NCI-H510A treated with DMSO at 0.1 percent for 48 hours (cell line): Measurements from ENCODE around the gene NRSN2.
A peak's percentile ranks its signal among the peaks of the same experiment; 100 is the strongest.
"Not testable (repeated sequence)": the region's sequence is repeated elsewhere in the genome, so short reads cannot be mapped to it uniquely, and the experiment has no call there.

Experiments
- DNase-seq: peaks from one replicate; lab custom pipeline; 2025; lab: John Stamatoyannopoulos, UW

NRSN2 gene

GRCh38 chr20:354298-354977, 7.5 kb downstream of the NRSN2 start:
- peak; percentile 76 for DNase-seq

DNA sequence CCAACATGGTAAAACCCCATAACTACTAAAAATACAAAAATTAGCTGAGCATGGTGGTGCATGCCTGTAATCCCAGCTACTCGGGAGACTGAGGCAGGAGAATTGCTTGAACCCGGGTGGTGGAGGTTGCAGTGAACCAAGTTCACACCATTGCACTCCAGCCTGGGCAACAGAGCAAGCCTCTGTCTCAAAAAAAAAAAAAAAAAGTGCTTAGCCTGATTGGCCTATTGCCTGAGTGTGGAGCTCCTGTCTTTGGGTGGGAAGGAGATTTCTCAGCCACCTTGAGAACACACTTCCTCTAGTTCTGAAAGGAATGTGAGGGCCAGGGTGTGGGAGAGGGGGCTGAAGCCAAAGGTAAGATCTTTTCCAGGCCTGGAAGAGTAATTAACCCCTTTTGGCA, 9.2 kb downstream of the NRSN2 start:
- not testable (repeated sequence) for DNase-seq

GRCh38 chr20:356745-357144, 9.8 kb downstream of the NRSN2 start:
- DNase-seq: no peak

- DNase-seq: no peak
Measured at GRCh38 chr20:358891-359555, 12.1 kb downstream of the NRSN2 start.

DNA sequence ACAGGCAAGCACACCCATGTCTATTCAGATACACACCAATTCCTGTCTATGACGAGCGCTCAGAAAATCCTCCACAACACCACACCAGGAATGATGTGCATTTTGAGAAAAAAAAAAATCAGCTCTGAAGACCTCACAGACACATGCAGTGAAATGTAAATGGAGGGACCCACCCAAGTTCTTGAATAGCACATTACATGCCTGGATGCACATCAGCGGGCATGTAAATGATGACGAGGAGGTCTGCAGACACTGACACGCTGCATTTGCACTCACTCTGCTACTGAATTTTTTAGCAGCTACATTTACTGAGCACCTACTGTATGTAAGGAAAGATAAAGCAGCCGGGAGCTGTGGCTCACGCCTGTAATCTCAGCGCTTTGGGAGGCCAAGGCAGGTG, 14.7 kb downstream of the NRSN2 start:
- DNase-seq: no peak

GRCh38 chr20:362271-363254, 15.7 kb downstream of the NRSN2 start:
- DNase-seq: peak; percentile 88

DNA sequence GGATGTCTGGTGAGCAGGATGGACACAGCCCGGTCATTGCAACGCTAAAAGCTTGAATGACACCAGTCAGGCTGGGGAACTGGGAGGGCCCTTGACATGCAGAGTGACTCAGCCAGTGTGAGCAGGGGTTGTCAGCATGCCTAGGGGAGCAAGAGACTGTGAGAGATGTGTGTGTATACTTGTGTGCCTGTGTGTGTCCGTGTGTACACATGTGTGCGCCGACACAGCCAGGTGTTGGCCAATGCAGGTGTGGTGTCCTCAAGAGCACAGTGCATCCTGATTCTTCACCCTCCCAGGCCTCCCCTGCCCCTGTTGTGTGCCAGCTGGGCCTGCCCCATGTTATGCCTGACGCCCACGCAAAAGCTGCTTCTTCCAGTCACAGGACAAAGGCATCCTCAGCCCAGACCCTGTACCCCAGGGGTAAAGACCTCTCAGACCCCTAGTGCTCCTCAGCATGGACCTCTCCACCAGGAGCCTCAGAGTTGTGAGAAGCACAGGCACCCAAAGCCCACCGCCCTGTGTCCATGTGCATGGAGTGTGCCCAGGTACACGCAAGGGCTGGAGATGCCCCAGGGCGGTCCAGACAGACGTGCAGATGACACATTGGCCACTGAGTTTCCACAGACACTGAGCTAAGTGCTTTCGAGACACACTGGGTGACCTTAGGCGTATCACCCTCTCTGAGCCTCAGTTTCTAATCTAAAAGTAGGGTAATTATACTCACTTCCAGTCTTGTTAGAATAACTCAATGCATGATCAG, 16.6 kb downstream of the NRSN2 start:
- no peak for DNase-seq

- DNase-seq: no peak
Measured at GRCh38 chr20:364905-365794, 18.2 kb downstream of the NRSN2 start.

- DNase-seq: no peak
Measured at GRCh38 chr20:366041-366718, 19.3 kb downstream of the NRSN2 start.

GRCh38 chr20:366719-367485, 20.0 kb downstream of the NRSN2 start:
- no peak for DNase-seq

GRCh38 chr20:367486-367887, 20.6 kb downstream of the NRSN2 start:
- no peak for DNase-seq

DNA sequence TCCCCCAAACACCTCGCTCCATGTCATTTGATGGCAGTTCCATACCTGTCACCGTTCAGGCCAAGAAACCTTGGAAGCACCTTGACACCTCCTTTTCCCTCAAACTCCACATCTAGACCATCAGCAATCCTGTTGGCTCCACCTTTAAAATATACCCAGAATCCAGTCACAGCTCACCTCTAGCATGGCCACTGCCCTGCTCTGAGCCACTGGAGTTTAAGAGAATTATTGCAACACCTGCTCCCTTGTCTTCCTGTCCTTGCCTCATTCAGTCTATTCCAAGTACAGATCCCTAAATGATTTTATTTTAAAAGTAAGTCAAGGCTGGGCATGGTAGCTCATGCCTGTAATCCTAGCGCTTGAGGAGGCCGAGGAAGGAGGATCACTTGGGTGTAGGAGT, 22.0 kb downstream of the NRSN2 start:
- no peak for DNase-seq

- DNase-seq: peak; percentile 21
Measured at GRCh38 chr20:370151-370600, 23.3 kb downstream of the NRSN2 start.

DNA sequence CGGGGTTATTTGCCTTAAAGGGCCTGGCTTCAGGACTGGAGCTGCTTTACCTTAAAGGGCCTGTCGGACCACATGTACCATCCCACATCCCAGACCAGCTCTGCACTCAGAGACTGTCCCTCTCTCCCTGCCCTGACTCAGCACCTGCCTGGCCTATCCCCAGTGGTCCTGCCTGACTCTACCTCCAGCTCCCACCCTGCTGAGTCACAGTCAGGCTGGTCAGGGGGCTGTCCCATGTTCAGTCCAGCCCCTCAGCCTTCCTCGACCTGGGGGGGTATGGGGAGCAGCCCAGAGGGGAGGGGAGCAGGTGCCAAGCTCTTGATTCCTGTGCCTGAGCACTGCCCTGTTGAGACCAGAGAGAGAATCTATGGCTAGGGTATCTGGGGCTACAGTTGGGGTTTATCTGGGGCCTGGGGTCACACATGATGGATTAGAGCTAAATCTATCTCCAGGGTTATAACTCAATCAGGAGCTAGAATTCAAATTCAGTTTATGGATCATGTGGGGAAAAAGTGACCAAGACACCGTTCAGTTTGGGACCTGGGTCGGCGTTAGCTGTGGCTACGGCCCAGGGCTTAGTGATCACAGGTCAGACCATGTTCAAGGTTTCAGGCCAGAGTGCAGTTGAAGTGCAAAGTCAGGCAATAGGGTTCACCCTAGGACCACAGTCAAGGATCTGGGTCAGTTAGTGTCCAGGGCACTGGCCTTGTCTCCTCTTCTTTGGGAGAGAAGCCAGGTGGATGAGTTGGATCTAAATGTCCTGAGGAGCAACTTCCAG, 24.3 kb downstream of the NRSN2 start:
- no peak for DNase-seq

DNA sequence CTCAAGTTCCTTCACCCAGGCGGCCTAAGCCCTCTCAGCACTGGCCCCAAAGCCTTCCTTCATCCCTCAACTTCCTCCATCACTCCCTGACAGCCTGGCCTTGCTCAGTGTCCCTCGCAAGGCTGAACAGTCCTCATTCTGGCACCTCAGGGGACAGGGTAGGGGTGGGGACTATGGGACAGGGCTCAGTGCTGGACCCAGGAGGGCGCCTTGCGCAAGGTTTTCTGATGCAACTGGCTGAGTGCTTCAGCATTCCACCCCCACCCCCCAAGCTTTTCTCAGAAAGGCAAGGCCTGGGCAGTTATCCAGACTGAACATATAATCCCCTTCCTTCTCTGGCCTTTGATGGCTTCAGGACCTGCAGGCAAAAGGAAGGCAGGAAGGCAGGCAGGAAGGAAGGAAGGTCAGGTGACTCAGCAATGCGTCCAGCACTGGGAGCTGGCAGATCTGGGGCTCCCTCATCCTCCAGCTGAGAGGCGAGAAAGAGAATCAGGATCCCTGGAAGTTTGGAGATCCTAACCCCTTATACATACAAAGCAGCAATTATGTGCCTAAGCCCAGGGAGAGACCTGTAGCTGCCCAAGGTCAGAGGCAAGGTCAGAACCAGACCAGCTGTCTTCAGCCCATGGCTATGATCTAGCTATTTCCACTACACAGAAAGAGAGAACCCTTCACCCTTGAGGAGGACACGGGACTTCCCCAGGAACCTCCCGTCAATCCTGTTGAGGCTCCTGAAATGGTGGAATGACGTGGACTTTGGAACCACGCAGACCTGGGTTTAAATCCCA, 25.0 kb downstream of the NRSN2 start:
- DNase-seq: peak; percentile 7

GRCh38 chr20:372543-373082, 25.7 kb downstream of the NRSN2 start:
- DNase-seq: not testable (repeated sequence)

DNA sequence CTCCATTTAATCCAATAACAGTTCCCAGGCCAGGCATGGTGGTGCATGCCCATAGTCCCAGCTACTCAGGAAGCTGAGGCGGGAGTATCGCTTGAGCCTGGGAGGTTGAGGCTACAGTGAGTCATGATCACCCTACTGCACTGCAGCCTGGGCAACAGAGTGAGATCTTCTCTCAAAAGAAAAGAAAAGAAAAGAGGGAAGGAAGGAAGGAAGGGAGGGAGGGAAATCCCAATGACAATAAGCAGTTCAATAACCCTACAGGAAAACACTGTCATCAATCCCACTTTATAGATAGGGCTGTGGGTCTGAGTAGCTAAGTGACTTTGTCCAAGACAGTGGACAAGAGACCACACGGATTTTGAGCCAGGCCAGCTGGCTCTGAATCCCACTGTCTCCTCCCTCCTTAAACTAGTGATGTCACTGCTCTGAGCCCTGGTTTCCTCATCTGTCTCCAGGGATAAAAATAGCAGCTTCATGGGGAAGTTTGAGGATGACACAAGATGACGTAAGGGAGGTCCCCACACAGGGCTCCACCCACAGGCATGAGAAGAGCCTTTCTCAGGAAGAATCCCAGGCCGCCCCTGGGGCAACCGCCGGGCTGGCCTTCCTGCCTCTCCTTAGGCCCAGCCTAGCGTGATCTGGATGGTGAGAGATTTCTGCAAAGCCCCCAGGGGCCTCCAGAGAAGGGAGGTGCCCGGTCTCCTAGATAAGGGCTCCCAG, 26.4 kb downstream of the NRSN2 start:
- no peak for DNase-seq
